Parathyroid adenoma (tissue), 2 donors: ENCODE results near the gene MYCL.
"Not testable (repeated sequence)": the region's sequence is repeated elsewhere in the genome, so short reads cannot be mapped to it uniquely, and the experiment has no call there.

Experiments used
- H2AFZ ChIP-seq: fragments of 300-600 bp; sonication (generic); one replicate; pipeline ENCODE4 v1.7.0; 2017; ENCODE audit warnings: antibody characterized with exemption, mild to moderate bottlenecking
- H3K27ac ChIP-seq: fragments of 300-600 bp; sonication (generic); one replicate; pipeline ENCODE4 v1.7.0; 2017
- H3K27me3 ChIP-seq: fragments of 300-600 bp; sonication (generic); one replicate; pipeline ENCODE4 v1.7.0; 2017; ENCODE audit warnings: low read length; ENCODE audit not compliant: control insufficient read depth, insufficient read depth
- H3K36me3 ChIP-seq: fragments of 300-600 bp; sonication (generic); one replicate; pipeline ENCODE4 v1.7.0; 2017; ENCODE audit warnings: low read length; ENCODE audit not compliant: control insufficient read depth, insufficient read depth
- H3K4me1 ChIP-seq: fragments of 300-600 bp; sonication (generic); one replicate; pipeline ENCODE4 v1.7.0; 2017; ENCODE audit warnings: control low read depth
- H3K4me2 ChIP-seq: fragments of 300-600 bp; sonication (generic); one replicate; pipeline ENCODE4 v1.7.0; 2017; ENCODE audit warnings: low read length
- H3K4me3 ChIP-seq: fragments of 300-600 bp; sonication (generic); one replicate; pipeline ENCODE4 v1.7.0; 2017; ENCODE audit warnings: low read depth, low read length
- H3K79me2 ChIP-seq: fragments of 300-600 bp; sonication (generic); one replicate; pipeline ENCODE4 v1.7.0; 2017; ENCODE audit warnings: control low read depth
- H3K9ac ChIP-seq: fragments of 300-600 bp; sonication (generic); one replicate; pipeline ENCODE4 v1.7.0; 2017; ENCODE audit warnings: mild to moderate bottlenecking
- H3K9me3 ChIP-seq: fragments of 300-600 bp; sonication (generic); one replicate; pipeline ENCODE4 v1.7.0; 2017; ENCODE audit warnings: low read length; ENCODE audit not compliant: control insufficient read depth
- CTCF ChIP-seq: fragments of 300-600 bp; sonication (generic); IDR thresholded peaks from one replicate; pipeline ENCODE4 v1.7.0; 2017; ENCODE audit warnings: antibody characterized with exemption, mild to moderate bottlenecking
- donor health status: primary hyperparathyroidism.

MYCL gene

GRCh38 chr1:39919545-39919944 lies 17.8 kb upstream of the MYCL start:
- peak; percentile 43 for TF ChIP-seq CTCF
- Histone ChIP-seq H3K9me3 (no peaks in the 10 kb centered on the region), H3K4me1 (no peaks in the 10 kb centered on the region), H3K27me3 (no peaks in the 10 kb centered on the region), H3K4me3 (no peak overlapping the region), H3K4me2 (no peak overlapping the region), H3K36me3 (no peaks in the 10 kb centered on the region), H3K9ac (no peak overlapping the region), H2AFZ (no peak overlapping the region), H3K27ac (no peak overlapping the region), H3K79me2 (no peaks in the 10 kb centered on the region)

GRCh38 chr1:39917825-39918224 lies 16.1 kb upstream of the MYCL start:
- Histone ChIP-seq H3K27me3 (no peaks in the 10 kb centered on the region), H3K9ac (no peak overlapping the region), H3K4me2 (no peak overlapping the region), H3K79me2 (no peaks in the 10 kb centered on the region), H3K4me1 (no peaks in the 10 kb centered on the region), H2AFZ (no peak overlapping the region), H3K9me3 (no peaks in the 10 kb centered on the region), H3K27ac (no peak overlapping the region), H3K36me3 (no peaks in the 10 kb centered on the region), H3K4me3 (no peak overlapping the region)
- TF ChIP-seq CTCF = no peak

GRCh38 chr1:39915499-39916129 lies 13.9 kb upstream of the MYCL start:
- H3K4me3 ChIP-seq = no peak overlapping the region
- no peaks in the 10 kb centered on the region for H3K79me2 ChIP-seq

GRCh38 chr1:39913136-39913535 lies 11.4 kb upstream of the MYCL start:
- H3K36me3 ChIP-seq, H3K4me2 ChIP-seq, H3K4me3 ChIP-seq, H3K27ac ChIP-seq, H3K9ac ChIP-seq, H3K9me3 ChIP-seq, H3K27me3 ChIP-seq, H2AFZ ChIP-seq, H3K4me1 ChIP-seq, H3K79me2 ChIP-seq: not testable (repeated sequence)

More at GRCh38 chr1:39915499-39916129, 13.9 kb upstream of the MYCL start:
- Histone ChIP-seq H2AFZ (no peak overlapping the region), H3K27ac (no peak overlapping the region), H3K36me3 (no peaks in the 10 kb centered on the region), H3K4me1 (no peaks in the 10 kb centered on the region), H3K4me2 (no peak overlapping the region), H3K9ac (no peak overlapping the region), H3K9me3 (no peaks in the 10 kb centered on the region), H3K27me3 (no peaks in the 10 kb centered on the region)
- TF ChIP-seq CTCF = no peak

- Histone ChIP-seq H3K79me2 (no peaks in the 10 kb centered on the region), H3K36me3 (no peaks in the 10 kb centered on the region), H3K27ac (no peak overlapping the region), H3K4me3 (no peak overlapping the region), H3K4me2 (no peak overlapping the region), H3K9me3 (no peaks in the 10 kb centered on the region), H3K4me1 (no peaks in the 10 kb centered on the region), H3K9ac (no peak overlapping the region), H3K27me3 (no peaks in the 10 kb centered on the region), H2AFZ (no peak overlapping the region)
- TF ChIP-seq CTCF = no peak
These were observed 8.5 kb upstream of the MYCL start for GRCh38 chr1:39910263-39910662.
